HG03159 (cell line): Measurements from ENCODE around the gene PEAK3.

Source experiments
- ATAC-seq: cut with Tn5 transposase; IDR thresholded peaks from one replicate; pipeline ENCODE4 v1.9.1; 2021; ENCODE audit warnings: mild to moderate bottlenecking, moderate library complexity; ENCODE audit not compliant: unreplicated experiment

PEAK3 gene

GRCh38 chr19:2315818-2316353 is 33.9 kb upstream of the PEAK3 start:
- ATAC-seq, result no peak

GRCh38 chr19:2315121-2315817 is 33.3 kb upstream of the PEAK3 start:
- no peak for ATAC-seq

- ATAC-seq, result no peak
These were observed 31.0 kb upstream of the PEAK3 start for GRCh38 chr19:2312820-2313501.

- ATAC-seq, result no peak
These were observed 29.1 kb upstream of the PEAK3 start for GRCh38 chr19:2311093-2311492.

GRCh38 chr19:2309734-2310362 is 27.9 kb upstream of the PEAK3 start:
- no peak for ATAC-seq

- no peak for ATAC-seq
These were observed 26.2 kb upstream of the PEAK3 start, which contains the start of gene LINGO3 for GRCh38 chr19:2308114-2308556. Gene LINGO3 (minus strand): TSS chr19:2308154. CDS start chr19:2291776, 16,378 bp downstream.

- ATAC-seq, result no peak
These were observed 25.6 kb upstream of the PEAK3 start for GRCh38 chr19:2307518-2308012.

GRCh38 chr19:2306971-2307370 is 25.0 kb upstream of the PEAK3 start:
- no peak for ATAC-seq

- no peak for ATAC-seq
These were observed 24.4 kb upstream of the PEAK3 start for GRCh38 chr19:2306281-2306806.

- ATAC-seq, result no peak
These were observed 23.7 kb upstream of the PEAK3 start for GRCh38 chr19:2305452-2306280.

GRCh38 chr19:2303211-2303798 is 21.3 kb upstream of the PEAK3 start:
- ATAC-seq, result no peak

- ATAC-seq, result no peak
These were observed 20.6 kb upstream of the PEAK3 start for GRCh38 chr19:2302319-2303210.

- ATAC-seq, result no peak
These were observed 18.6 kb upstream of the PEAK3 start for GRCh38 chr19:2300533-2300932.

- no peak for ATAC-seq
These were observed 14.2 kb upstream of the PEAK3 start for GRCh38 chr19:2296141-2296540.

GRCh38 chr19:2294687-2295335 is 12.8 kb upstream of the PEAK3 start:
- ATAC-seq, result no peak

- no peak for ATAC-seq
These were observed 9.3 kb upstream of the PEAK3 start for GRCh38 chr19:2291185-2291751.

- no peak for ATAC-seq
These were observed 8.6 kb upstream of the PEAK3 start for GRCh38 chr19:2290441-2291184.
